SJSA1 (cell line): Measurements from ENCODE around the gene ALDH7A1. TPM values are rescaled to one million over a fixed set of nuclear protein-coding genes. Genes with fewer than 3 reads are reported as not detected.
"Not testable (repeated sequence)": the region's sequence is repeated elsewhere in the genome, so short reads cannot be mapped to it uniquely, and the experiment has no call there.

ENCODE experiments used
- DNase-seq, 2 experiments: peaks; one replicate each; pipeline ENCODE4 v3.0.0-alpha.2; 2015 to 2020; ENCODE audit warnings: low spot score in 2 of 2, low read depth in 1 of 2
- H3K27ac ChIP-seq: fragments of 250-450 bp; sonication (Bioruptor Pico); 2 replicates; pipeline ENCODE4 v1.5.1; 2020; ENCODE audit warnings: mild to moderate bottlenecking, moderate library complexity
- H3K27me3 ChIP-seq: fragments of 250-450 bp; sonication (Bioruptor Pico); replicated peaks from 2 replicates; pipeline ENCODE4 v1.5.1; 2020; ENCODE audit warnings: mild to moderate bottlenecking, moderate library complexity
- H3K36me3 ChIP-seq: fragments of 250-450 bp; sonication (Bioruptor Pico); 2 replicates; pipeline ENCODE4 v1.5.1; 2020; ENCODE audit warnings: mild to moderate bottlenecking
- H3K4me1 ChIP-seq: fragments of 250-450 bp; sonication (Bioruptor Pico); replicated peaks from 2 replicates; pipeline ENCODE4 v1.6.1; 2021; ENCODE audit warnings: mild to moderate bottlenecking
- H3K4me3 ChIP-seq: fragments of 250-450 bp; sonication (Bioruptor Pico); 2 replicates; pipeline ENCODE4 v1.5.1; 2020; ENCODE audit warnings: mild to moderate bottlenecking
- H3K9me3 ChIP-seq: fragments of 250-450 bp; sonication (Bioruptor Pico); replicated peaks from 2 replicates; pipeline ENCODE4 v1.5.1; 2020; ENCODE audit warnings: mild to moderate bottlenecking
- total RNA-seq: library from RNA; depleted of rRNA; stranded (reverse); fragments of >200 nt; shearing (Covaris generic); gene quantifications from 2 replicates; pipeline ENCODE4 v1.2.3, GENCODE V29; 2014; rRNA removed

ALDH7A1 gene
- total RNA-seq = 32.9 and 55.0 TPM in 2 replicates

DNA sequence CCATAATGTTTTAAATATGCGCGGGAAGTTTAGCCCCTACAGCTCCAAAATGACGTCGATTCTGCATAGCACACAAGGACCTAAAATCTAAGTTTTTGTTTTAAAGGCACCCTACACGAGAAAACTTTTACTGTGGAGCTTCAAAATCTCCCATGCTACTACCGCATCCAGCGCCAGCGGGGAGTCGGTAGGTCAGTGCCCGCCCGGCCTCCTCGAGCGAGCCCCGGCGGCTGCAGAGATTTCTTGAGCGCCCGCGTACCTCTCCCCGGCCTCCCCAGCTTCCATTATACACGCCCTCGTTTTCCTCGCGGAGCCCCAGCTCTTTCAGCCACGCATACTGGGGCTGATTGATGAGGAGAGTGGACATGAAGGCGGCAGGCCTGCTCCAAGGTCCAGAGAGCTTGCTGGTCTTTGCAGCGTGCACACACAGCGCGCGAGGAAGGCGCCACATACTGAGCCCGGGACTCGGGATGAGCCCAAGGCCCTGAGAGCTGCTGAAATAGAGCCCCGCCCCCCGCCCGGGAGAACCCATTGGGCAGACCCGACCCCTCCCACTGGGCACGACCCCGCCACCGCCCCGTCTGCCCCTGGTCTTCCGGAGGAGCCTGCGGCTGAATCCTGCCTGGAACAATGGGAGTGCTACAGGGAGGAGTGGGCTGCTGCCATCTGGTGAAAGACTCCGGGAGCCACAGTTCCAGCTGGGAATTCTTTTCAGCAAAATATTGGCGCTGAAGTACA is at the start of gene ALDH7A1:
Gene ALDH7A1 (minus strand): TSS at position 472 of the 738 bp plus-strand sequence. CDS start 21 bp downstream, at position 451.
- Histone ChIP-seq H3K27me3 (no peaks in the 10 kb centered on the region), H3K4me3 (peak within 1 kb of the TSS; percentile 56), H3K4me1 (peaks cover 22% of the 10 kb centered on the region), H3K9me3 (no peaks in the 10 kb centered on the region), H3K36me3 (peaks cover 31% of the 10 kb centered on the region), H3K27ac (peak within 1 kb of the TSS; percentile 76)
- DNase-seq = peak; percentile 95 to 99

DNA sequence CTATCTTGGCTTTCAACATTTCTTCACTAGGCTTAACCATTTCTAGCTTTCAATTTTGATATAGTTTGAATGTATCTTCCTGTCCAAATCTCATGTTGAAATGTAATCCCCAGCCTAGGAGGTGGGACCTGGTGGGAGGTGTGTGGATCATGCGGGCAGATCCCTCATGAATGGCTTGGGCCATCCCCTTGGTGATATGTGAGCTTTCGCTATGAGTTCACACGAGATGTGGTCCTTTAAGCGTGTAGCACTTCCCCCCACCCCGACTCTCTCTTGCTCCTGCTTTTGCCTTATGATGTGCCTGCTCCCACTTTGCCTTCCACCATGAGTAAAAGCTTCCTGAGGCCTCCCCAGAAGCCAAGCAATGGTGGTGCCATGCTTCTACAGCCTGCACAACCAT is 46.4 kb upstream of the ALDH7A1 start:
- Histone ChIP-seq H3K36me3 (no peaks in the 10 kb centered on the region), H3K9me3 (peaks cover 13% of the 10 kb centered on the region), H3K4me3 (no peak overlapping the region), H3K27me3 (no peaks in the 10 kb centered on the region; the same call in 1 of the 2 replicates), H3K4me1 (no peaks in the 10 kb centered on the region), H3K27ac (no peak overlapping the region)
- DNase-seq = no peak

DNA sequence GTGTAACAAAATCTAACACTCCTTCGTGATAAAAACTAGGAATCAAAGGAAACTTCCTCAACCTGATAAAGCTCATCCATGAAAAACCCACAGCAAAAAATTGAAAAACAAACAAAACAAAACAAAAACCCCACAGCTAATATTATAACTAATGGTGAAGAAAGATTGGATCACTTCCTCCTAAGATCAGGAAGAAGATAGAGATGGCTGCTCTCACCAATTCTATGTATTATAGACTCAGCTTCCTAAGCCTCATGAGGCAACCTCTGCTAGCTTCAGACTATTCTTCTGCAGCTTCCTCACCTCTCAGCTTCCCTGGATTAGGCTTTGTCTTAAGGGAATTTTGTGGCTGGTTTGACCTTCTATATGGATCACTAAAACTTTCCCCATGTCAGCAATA is 45.8 kb upstream of the ALDH7A1 start:
- peaks cover 13% of the 10 kb centered on the region for H3K9me3 ChIP-seq
- no peaks in the 10 kb centered on the region; the same call in 1 of the 2 replicates for H3K27me3 ChIP-seq
- DNase-seq = no peak
- no peak overlapping the region for H3K27ac ChIP-seq
- no peaks in the 10 kb centered on the region for H3K36me3 ChIP-seq
- no peak overlapping the region for H3K4me3 ChIP-seq
- no peaks in the 10 kb centered on the region for H3K4me1 ChIP-seq

DNA sequence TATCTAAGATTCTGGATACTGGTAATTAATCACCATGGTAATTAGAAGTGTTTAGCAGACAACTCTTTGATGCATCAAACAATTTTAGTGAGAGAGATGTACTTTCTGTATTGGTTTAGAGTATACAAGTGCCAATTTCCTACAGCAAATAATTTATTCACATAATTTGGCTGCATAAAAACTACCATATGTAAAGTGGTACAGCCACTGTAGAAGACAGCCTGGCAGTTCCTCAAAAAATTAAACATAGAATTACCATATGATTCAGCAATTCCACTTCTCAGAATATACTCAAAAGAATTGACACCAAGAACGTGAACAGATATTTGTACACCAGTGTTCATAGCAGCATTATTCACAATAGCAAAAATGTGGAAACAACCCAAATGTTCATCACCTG is 41.9 kb upstream of the ALDH7A1 start:
- Histone ChIP-seq H3K27me3 (no peaks in the 10 kb centered on the region; the same call in 1 of the 2 replicates), H3K27ac (no peak overlapping the region), H3K36me3 (no peaks in the 10 kb centered on the region), H3K4me1 (no peaks in the 10 kb centered on the region), H3K9me3 (no peaks in the 10 kb centered on the region), H3K4me3 (no peak overlapping the region)
- no peak for DNase-seq

DNA sequence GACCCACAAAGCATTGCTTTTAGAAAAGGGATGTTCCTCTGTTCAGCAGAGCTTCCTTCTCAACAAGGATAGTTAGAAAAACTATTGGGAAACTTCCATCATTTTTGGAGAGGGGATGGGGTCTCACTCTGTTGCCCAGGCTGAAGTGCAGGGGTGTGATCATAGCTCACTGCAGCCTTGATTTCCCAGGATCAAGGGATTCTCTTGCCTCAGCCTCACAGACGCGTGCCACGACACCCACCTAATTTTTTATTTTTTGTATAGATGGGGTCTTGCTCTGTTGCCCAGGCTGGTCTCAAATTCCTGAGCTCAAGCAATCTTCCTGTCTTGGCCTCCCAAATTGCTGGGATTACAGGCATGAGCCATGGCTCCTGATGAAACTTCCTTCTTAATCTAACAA is 40.6 kb upstream of the ALDH7A1 start:
- H3K4me1 ChIP-seq = no peaks in the 10 kb centered on the region
- H3K9me3 ChIP-seq = no peaks in the 10 kb centered on the region
- DNase-seq = peak in 1 of 2 experiments; percentile 11
- H3K4me3 ChIP-seq = no peak overlapping the region
- H3K36me3 ChIP-seq = no peaks in the 10 kb centered on the region
- no peaks in the 10 kb centered on the region for H3K27me3 ChIP-seq
- H3K27ac ChIP-seq = no peak overlapping the region

DNA sequence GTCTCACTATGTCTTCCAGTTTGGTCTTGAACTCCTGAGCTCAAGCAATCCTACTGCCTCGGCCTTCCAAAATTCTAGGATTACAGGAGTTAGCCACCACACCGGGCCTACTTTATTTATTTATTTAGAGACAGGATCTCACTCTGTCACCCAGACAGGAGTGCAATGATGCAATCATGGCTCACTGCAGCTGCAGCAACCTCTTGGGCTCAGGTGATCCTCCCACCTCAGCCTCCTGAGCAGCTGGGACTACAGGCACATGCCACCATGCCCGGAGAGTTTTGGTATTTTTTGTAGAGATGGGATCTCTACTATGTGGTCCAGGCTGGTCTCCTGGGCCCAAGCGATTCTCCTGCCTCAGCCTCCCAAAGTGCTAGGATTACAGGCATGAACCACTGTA is 38.5 kb upstream of the ALDH7A1 start:
- H3K4me1 ChIP-seq = no peaks in the 10 kb centered on the region
- H3K4me3 ChIP-seq = no peak overlapping the region
- H3K27me3 ChIP-seq = no peaks in the 10 kb centered on the region
- no peaks in the 10 kb centered on the region for H3K9me3 ChIP-seq
- H3K27ac ChIP-seq = no peak overlapping the region
- DNase-seq = no peak
- H3K36me3 ChIP-seq = no peaks in the 10 kb centered on the region

DNA sequence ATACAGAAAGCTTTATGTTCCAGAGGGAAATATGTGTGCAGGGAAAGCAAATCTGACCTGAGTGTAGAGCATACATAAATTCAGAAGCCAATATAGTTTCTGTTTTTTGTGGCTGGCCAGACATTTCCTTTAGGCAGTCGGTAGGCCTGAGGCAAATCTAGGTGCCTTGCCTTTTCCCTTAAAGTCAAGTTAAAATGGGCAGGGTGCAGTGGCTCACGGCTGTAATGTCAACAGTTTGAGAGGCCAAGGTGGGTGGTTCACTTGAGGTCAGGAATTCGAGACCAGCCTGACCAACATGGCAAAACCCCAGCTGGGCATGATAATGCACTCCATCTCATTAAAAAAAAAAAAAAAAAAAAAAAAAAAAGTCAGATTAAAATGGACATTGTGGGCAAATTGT is 36.9 kb upstream of the ALDH7A1 start:
- no peaks in the 10 kb centered on the region for H3K27me3 ChIP-seq
- no peaks in the 10 kb centered on the region for H3K4me1 ChIP-seq
- no peak overlapping the region for H3K27ac ChIP-seq
- H3K36me3 ChIP-seq = peaks cover 7% of the 10 kb centered on the region; the same call in 1 of the 2 replicates
- no peaks in the 10 kb centered on the region for H3K9me3 ChIP-seq
- no peak overlapping the region for H3K4me3 ChIP-seq
- DNase-seq = no peak

DNA sequence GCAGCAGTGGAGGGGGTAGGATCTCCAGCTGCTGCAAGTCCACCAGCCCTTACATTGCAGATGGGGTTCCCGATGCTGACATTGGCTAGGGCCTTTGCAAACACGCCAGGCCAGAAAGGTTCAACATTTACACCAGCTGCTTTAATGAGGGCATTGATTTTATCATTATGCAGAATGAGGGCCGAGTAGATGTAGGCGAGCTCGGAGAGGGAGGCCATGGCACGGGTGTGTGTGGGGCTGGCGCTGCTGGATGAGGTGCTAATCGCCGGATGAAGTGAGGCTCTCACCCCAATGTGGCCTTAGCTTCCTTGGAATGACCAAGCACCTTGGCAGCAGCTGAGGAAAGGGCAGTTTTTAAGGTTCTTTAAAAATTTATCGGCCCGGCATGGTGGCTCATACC is 33.1 kb upstream of the ALDH7A1 start:
- H3K27me3 ChIP-seq = no peaks in the 10 kb centered on the region
- H3K27ac ChIP-seq = no peak overlapping the region
- DNase-seq = no peak
- H3K9me3 ChIP-seq = no peaks in the 10 kb centered on the region
- H3K36me3 ChIP-seq = peaks cover 34% of the 10 kb centered on the region
- H3K4me3 ChIP-seq = no peak overlapping the region
- H3K4me1 ChIP-seq = peaks cover 22% of the 10 kb centered on the region

DNA sequence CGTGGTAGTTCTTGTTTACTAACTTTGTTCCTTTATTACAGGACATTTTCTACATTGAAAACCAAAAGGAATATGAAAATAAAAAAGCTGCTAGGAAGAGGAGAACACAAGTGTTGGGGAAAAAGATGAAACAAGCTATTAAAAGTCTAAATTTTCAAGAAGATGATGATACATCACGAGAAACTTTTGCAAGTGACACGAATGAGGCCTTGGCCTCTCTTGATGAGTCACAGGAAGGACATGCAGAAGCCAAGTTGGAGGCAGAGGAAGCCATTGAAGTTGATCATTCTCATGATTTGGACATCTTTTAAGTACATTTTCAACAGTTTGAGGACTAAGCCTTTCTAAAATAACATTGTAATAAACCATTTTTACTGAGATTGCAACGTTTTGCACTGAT is 29.5 kb upstream of the ALDH7A1 start:
- Histone ChIP-seq H3K27ac (peak overlapping the region; percentile 64), H3K4me3 (no peak overlapping the region), H3K9me3 (no peaks in the 10 kb centered on the region), H3K36me3 (peaks cover 62% of the 10 kb centered on the region), H3K27me3 (no peaks in the 10 kb centered on the region), H3K4me1 (peaks cover 22% of the 10 kb centered on the region)
- peak; percentile 77 to 79 for DNase-seq

DNA sequence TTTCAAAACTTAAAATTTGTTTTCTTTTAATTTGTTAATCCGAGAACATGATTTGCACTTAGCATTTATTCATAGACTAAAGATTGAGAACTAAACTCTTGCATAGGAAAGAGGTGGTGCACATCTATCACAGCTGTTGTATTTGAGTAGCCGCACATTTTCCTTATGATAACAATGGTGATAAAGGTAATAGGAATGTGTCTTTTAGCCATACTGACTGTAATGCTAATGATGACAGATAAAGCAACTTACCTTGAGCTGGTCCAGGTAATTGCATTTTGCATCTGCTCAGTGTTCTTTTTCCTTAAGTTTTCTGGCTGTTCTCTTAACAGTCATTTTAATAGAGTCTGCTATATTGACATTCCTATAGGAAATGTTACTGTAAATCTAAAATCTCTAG is 24.8 kb upstream of the ALDH7A1 start:
- H3K4me1 ChIP-seq = peaks cover 19% of the 10 kb centered on the region
- H3K27me3 ChIP-seq = no peaks in the 10 kb centered on the region
- no peak overlapping the region for H3K27ac ChIP-seq
- no peak overlapping the region for H3K4me3 ChIP-seq
- peaks cover 68% of the 10 kb centered on the region for H3K36me3 ChIP-seq
- no peak for DNase-seq
- no peaks in the 10 kb centered on the region for H3K9me3 ChIP-seq

DNA sequence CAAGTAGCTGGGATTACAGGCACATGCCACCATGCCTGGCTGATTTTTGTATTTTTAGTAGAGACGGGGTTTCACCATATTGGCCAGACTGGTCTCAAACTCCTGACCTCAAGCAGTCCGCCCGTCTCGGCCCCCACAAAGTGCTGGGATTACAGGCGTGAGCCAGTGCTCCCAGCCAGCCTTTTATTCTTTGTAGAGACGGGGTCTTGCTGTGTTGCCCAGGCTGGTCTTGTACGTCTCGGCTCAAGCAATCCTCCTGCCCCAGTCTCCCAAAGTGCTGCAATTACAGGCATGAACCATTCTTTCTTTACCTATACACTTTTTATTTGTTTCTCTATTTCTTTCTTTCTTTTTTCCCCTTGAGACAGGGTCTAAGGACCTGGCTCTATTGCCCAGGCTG is 22.6 kb upstream of the ALDH7A1 start:
- H3K36me3 ChIP-seq = peaks cover 72% of the 10 kb centered on the region
- not testable (repeated sequence) for H3K4me1 ChIP-seq, H3K9me3 ChIP-seq, H3K27me3 ChIP-seq, DNase-seq, H3K27ac ChIP-seq, H3K4me3 ChIP-seq

DNA sequence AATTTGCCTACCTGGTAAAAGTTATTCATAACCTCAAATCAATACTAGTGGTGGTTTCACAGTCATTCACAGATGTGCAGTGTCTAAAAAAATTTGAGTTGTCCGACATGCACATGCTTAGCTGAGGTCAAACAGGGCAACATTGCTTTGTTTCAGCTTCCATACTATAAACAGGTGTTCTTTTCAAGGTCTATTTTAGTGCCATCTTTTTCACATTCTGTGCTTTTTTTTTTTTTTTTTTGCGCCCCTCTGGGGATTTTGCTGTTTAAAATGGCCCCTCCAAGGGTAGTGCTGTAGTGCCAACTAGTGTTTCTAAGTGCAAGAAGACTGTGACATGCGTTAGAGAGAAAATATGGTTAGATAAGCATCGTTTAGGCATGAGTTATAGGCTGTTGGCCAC is 20.3 kb upstream of the ALDH7A1 start:
- peaks cover 77% of the 10 kb centered on the region for H3K36me3 ChIP-seq
- H3K4me3 ChIP-seq = no peak overlapping the region
- H3K27me3 ChIP-seq = no peaks in the 10 kb centered on the region
- H3K4me1 ChIP-seq = 0 out of 2 replicates have a peak, but pooled peaks cover 3% of the 10 kb centered on the region
- no peak for DNase-seq
- no peak overlapping the region for H3K27ac ChIP-seq
- H3K9me3 ChIP-seq = no peaks in the 10 kb centered on the region

DNA sequence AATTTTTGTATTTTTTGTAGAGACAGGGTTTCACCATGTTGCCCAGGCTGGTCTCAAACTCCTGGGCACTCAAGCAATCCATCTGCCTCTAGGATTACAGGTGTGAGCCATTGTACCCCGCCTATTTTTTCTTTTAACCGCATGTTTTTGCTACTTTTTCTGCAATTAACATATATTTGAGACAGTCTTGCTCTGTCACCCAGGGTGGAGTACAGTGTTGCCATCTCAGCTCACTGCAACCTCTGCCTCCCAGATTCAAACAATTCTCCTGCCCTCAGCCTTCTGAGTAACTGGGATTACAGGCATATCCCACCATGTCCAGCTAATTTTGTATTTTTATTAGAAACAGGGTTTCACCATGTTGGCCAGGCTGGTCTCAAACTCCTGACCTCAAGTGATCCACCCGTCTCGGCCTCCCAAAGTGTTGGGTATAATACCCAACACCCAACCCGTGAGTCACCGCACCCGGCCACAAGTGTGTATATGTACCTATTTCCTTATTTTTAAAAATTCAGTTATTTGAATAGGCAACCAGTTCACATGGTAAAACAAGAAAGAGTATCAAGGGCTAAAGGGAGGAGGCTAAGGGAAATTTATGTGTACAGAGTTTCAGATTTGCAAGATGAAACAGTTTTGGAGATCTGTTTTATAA is 19.0 kb upstream of the ALDH7A1 start:
- Histone ChIP-seq H3K27me3 (no peaks in the 10 kb centered on the region), H3K4me3 (no peak overlapping the region), H3K4me1 (0 out of 2 replicates have a peak, but pooled peaks cover 3% of the 10 kb centered on the region), H3K36me3 (peaks cover 79% of the 10 kb centered on the region), H3K27ac (no peak overlapping the region), H3K9me3 (no peaks in the 10 kb centered on the region)
- no peak for DNase-seq

DNA sequence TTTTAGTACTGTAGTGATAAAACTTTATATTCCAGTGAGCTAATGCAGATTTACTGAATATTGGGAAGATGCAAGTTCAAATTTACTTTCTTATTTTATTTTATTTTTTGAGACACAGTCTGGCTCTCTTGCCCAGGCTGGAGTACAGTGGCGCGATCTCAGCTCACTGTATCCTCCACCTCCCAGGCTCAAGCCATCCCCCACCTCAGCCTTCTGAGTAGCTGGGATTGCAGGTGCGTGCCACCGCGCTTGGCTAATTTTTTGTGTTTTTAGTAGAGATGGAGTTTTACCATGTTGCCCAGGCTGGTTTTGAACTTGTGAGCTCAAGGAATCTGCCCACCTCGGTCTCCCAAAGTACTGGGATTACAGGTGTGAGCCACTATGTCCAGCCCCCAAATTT is 15.6 kb upstream of the ALDH7A1 start:
- H3K9me3 ChIP-seq = no peaks in the 10 kb centered on the region
- no peak overlapping the region for H3K4me3 ChIP-seq
- no peak for DNase-seq
- H3K36me3 ChIP-seq = peaks cover 83% of the 10 kb centered on the region
- no peaks in the 10 kb centered on the region for H3K27me3 ChIP-seq
- H3K4me1 ChIP-seq = no peaks in the 10 kb centered on the region
- no peak overlapping the region for H3K27ac ChIP-seq
